Measurements from ENCODE around the gene ESYT1. TPM values are rescaled to one million over a fixed set of nuclear protein-coding genes. Genes with fewer than 3 reads are reported as not detected.

ESYT1 gene
- total RNA-seq, 2 donors from 2014 or later, result 113 to 120 TPM

Other genes with a start within 250 kb of the ESYT1 start
- gene PYM1, start 200.4 kb upstream of the ESYT1 start, total RNA-seq, result 10 to 100 TPM; 18.6 to 19.6 TPM
- gene DGKA, start 197.1 kb upstream of the ESYT1 start, total RNA-seq, result 10 to 100 TPM; 35.4 to 38.0 TPM
- gene PMEL, start 162.2 kb upstream of the ESYT1 start, total RNA-seq, result 10 to 100 TPM in 1 of 2 donors, 1 to 10 TPM in 1; 5.0 to 26.1 TPM
- 10 to 100 TPM; 17.7 to 22.8 TPM for gene CDK2, start 161.4 kb upstream of the ESYT1 start, total RNA-seq
- gene RAB5B, start 154.2 kb upstream of the ESYT1 start, total RNA-seq, result 100 to 1,000 TPM; 108 to 109 TPM
- 10 to 100 TPM; 15.0 to 15.9 TPM for gene SUOX, start 131.0 kb upstream of the ESYT1 start, total RNA-seq
- 1 to 10 TPM; 5.6 to 8.6 TPM for gene IKZF4, start 107.2 kb upstream of the ESYT1 start, total RNA-seq
- 10 to 100 TPM; 33.2 to 45.2 TPM for gene RPS26, start 86.3 kb upstream of the ESYT1 start, total RNA-seq
- gene ERBB3, start 48.1 kb upstream of the ESYT1 start, total RNA-seq, result 1 to 10 TPM in 1 of 2 donors, under 1 TPM in 1; 0.71 to 1.4 TPM
- gene PA2G4, start 23.7 kb upstream of the ESYT1 start, total RNA-seq, result 10 to 100 TPM; 59.3 to 71.7 TPM
- gene RPL41, start 11.6 kb upstream of the ESYT1 start, total RNA-seq, result 1,000 to 10,000 TPM; 2,364 to 2,753 TPM
- 1 to 10 TPM; 7.9 to 8.0 TPM for gene ZC3H10, start 10.0 kb upstream of the ESYT1 start, total RNA-seq
- gene MYL6B, start 24.3 kb downstream of the ESYT1 start, total RNA-seq, result 10 to 100 TPM; 32.9 to 35.7 TPM
- 1,000 to 10,000 TPM; 3,219 to 3,986 TPM for gene MYL6, start 30.1 kb downstream of the ESYT1 start, total RNA-seq
- gene SMARCC2, start 61.2 kb downstream of the ESYT1 start, total RNA-seq, result 10 to 100 TPM; 81.0 to 93.9 TPM
- gene RNF41, start 93.7 kb downstream of the ESYT1 start, total RNA-seq, result 10 to 100 TPM; 40.1 to 44.2 TPM
- 10 to 100 TPM; 19.9 to 23.1 TPM for gene NABP2, start 96.1 kb downstream of the ESYT1 start, total RNA-seq
- not detected for gene SLC39A5, start 101.8 kb downstream of the ESYT1 start, total RNA-seq
- 10 to 100 TPM; 24.6 to 34.5 TPM for gene ANKRD52, start 130.1 kb downstream of the ESYT1 start, total RNA-seq
- 10 to 100 TPM in 1 of 2 donors, 1 to 10 TPM in 1; 9.6 to 10.1 TPM for gene COQ10A, start 138.7 kb downstream of the ESYT1 start, total RNA-seq
- gene CS, start 172.1 kb downstream of the ESYT1 start, total RNA-seq, result 100 to 1,000 TPM; 109 to 115 TPM
- gene CNPY2, start 187.7 kb downstream of the ESYT1 start, total RNA-seq, result 10 to 100 TPM; 62.1 to 79.3 TPM
- 10 to 100 TPM; 29.4 to 40.7 TPM for gene PAN2, start 205.7 kb downstream of the ESYT1 start, total RNA-seq
- not detected for gene IL23A, start 210.6 kb downstream of the ESYT1 start, total RNA-seq
- gene STAT2, start 231.8 kb downstream of the ESYT1 start, total RNA-seq, result 100 to 1,000 TPM; 108 to 113 TPM
- gene APOF, start 234.6 kb downstream of the ESYT1 start, total RNA-seq, result not detected

Data from posterior vena cava (tissue), 2 donors.